ENCODE measurements around the gene CA10.

CA10 gene

DNA sequence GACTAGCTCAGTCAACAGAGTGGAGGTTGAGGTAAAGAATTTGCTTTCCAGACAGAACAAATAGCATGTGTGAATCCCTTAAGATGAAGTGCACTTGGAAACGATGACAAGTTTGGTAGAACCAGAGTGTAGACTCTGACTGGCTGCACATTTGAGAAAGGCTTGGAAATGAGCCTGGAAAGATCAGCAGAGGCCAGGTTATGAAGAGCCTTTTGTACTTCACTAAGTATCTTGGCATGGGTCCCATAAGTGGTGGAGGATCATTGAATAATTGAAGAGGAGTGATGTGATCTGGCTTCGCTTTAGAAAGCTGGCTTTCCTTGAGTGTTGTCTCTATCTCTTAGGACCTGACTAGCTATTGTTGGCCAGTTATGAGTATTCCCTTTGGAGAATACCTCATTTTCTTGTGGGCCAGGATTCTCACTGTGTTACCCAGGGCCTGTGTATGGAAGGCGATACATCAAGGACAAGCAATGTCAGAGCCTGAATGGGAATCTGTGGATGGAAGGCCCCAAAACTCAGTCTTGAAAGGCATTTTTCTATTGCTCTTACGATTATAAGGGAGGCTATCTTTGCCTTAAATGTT is 568.4 kb downstream of the CA10 start:
- FAIRE-seq (no peak), DNase-seq (ENCODE audit: insufficient read length) (no peak)
- TF ChIP-seq TAF1 (IDR thresholded peaks at IDR 0.05; ENCODE audit: borderline replicate concordance, low read depth, low read length) (no peak), POLR2A (IDR thresholded peaks at IDR 0.05; ENCODE audit: low read depth, low read length) (no peak), POLR2AphosphoS5 (IDR thresholded peaks at IDR 0.05; ENCODE audit: low read depth, low read length) (no peak)

DNA sequence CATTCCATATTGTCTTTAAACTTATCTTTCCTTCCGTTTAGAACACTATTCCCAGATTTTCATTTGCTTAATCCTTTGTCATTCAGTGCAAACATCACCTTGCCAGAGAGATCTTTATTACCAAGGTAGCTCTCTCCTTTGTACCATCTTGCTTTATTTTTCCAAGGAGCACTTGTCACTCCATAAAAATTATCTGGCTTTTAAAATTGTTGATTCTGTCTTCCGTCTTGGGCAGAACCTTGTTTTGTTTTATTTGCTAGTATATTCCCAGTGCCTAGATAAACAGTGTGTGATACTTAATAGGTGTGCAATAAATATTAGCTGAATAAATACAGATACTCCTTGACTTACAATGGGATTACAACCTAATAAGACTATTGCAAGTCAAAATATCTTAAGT is 570.5 kb downstream of the CA10 start:
- TF ChIP-seq TAF1 (IDR thresholded peaks at IDR 0.05; ENCODE audit: borderline replicate concordance, low read depth, low read length) (no peak), POLR2AphosphoS5 (IDR thresholded peaks at IDR 0.05; ENCODE audit: low read depth, low read length) (no peak), POLR2A (IDR thresholded peaks at IDR 0.05; ENCODE audit: low read depth, low read length) (no peak)
- no peak for FAIRE-seq
- DNase-seq (ENCODE audit: insufficient read length) = no peak

- DNase-seq (ENCODE audit: insufficient read length) = no peak
- no peak for FAIRE-seq
- no peak for TF ChIP-seq TAF1 (IDR thresholded peaks at IDR 0.05; ENCODE audit: borderline replicate concordance, low read depth, low read length)
- no peak for TF ChIP-seq POLR2AphosphoS5 (IDR thresholded peaks at IDR 0.05; ENCODE audit: low read depth, low read length)
- no peak for TF ChIP-seq POLR2A (IDR thresholded peaks at IDR 0.05; ENCODE audit: low read depth, low read length)
These were observed 571.0 kb downstream of the CA10 start for GRCh38 chr17:51587516-51587915.

GRCh38 chr17:51585514-51586104 is 572.9 kb downstream of the CA10 start:
- FAIRE-seq = no peak
- no peak for DNase-seq (ENCODE audit: insufficient read length)
- no peak for TF ChIP-seq POLR2A (IDR thresholded peaks at IDR 0.05; ENCODE audit: low read depth, low read length)
- TF ChIP-seq TAF1 (IDR thresholded peaks at IDR 0.05; ENCODE audit: borderline replicate concordance, low read depth, low read length) = no peak
- TF ChIP-seq POLR2AphosphoS5 (IDR thresholded peaks at IDR 0.05; ENCODE audit: low read depth, low read length) = no peak

GRCh38 chr17:51580869-51581268 is 577.6 kb downstream of the CA10 start:
- no peak for FAIRE-seq

More at GRCh38 chr17:51580869-51581268, 577.6 kb downstream of the CA10 start:
- no peak for TF ChIP-seq TAF1 (IDR thresholded peaks at IDR 0.05; ENCODE audit: borderline replicate concordance, low read depth, low read length)
- no peak for TF ChIP-seq POLR2A (IDR thresholded peaks at IDR 0.05; ENCODE audit: low read depth, low read length)
- no peak for TF ChIP-seq POLR2AphosphoS5 (IDR thresholded peaks at IDR 0.05; ENCODE audit: low read depth, low read length)
- no peak for DNase-seq (ENCODE audit: insufficient read length)
